NCI-H69 (cell line): ENCODE data around the gene SETD3.

Experiments used
- DNase-seq: peaks from one replicate; lab custom pipeline; 2025; lab: John Stamatoyannopoulos, UW

The SETD3 gene

DNA sequence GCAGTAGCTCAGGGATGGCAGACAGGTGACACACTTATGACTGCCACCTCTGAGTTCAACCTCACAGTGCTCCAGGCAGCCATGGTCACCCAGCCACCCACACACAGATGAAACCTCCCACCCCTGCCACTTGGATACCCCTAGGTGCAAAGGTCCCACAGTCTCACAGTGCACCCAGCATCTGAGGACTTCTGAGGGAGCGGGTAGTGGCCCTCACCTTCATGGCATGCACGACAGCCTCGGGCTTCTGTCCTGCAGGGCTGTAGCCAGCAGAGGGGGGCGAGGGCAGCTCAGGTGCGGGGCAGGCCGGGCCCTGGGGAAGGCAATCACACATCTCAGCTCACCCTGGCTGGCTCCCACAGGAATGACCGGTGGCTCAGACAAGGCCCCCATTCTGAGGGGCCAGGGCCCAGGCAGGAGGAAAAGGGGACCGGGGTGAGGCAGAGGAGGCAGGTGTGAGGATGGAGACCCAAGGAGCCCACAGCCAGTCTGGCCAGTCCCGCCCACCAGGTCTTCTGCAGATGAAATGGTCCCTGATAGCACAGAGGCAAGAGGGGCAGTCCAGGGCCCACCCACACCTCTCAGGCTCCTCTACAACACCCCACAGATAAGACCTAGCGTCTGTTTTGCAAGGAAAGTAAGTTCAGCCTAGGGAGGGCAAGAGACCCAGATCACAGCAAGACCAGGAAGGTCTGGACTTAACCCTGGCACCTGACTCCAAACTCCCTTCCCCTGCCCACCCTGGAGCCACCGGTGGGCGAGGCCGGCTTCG lies 36.4 kb upstream of the SETD3 start:
- DNase-seq, result no peak

DNA sequence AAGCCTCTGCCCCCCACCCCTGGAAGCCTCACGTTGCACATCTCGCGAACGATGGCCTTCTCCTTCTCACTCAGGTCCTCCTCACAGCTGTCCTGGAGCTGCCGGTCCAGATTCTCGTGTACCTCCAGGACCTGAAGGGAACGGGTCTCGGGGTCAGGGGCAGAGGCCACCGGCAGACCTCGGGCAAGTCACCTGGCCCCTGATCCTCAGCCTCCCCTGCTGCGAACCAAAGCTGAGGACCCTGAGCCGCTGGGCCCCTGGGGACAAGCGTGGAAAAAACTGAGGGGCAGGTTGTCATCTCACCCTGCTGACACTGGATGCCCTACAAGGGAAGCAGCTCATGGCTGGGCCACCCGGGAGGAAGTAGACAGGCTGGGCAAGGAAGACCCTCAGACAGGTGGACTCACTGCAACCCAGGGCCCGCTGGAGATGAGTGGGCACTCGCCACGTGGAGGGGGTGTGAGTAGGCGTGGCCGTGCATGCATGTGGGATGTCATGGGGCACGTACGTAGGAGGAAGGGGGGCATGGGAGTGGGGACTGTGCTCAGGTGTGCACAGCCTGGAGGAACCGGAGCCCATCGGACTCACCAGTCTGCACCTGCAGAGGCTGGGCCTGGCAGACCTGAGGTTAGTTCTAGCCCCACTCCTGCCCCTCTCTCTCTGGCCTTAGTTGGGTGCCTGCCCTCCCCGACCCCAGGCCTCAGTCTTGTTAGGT lies 35.7 kb upstream of the SETD3 start:
- DNase-seq, result no peak

GRCh38 chr14:99515301-99516155 lies 34.9 kb upstream of the SETD3 start:
- DNase-seq, result no peak

- DNase-seq, result no peak
Observed at GRCh38 chr14:99514552-99515300, 34.1 kb upstream of the SETD3 start.

DNA sequence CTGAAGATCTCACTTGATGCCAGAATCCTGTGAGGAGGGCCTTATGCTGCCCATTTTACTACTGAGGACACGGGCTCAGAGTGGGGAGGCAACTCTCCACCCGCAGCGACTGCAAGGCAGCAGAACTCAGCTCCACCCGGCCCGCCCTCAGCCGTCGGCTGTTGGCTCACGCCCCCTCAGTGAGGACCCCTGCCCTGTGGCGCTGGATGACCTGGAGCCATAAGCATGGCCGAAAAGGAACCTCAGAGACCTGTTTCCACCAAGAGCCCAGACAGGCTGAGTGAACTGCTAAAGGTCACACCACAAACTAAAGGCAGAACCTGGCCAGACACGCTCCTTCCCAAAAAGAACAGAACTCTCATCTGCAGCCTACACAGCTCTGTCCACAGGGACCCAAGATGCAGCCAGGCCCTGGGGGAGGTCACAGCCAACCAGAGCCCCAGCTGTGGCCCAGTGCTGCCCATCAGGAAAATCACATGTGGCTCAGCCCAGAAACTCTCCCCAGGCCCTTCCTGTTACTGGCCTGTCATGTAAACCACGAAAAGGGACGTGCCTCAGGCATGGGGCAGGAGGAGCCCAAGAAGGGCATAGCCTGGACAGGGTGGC lies 33.4 kb upstream of the SETD3 start:
- DNase-seq, result no peak

GRCh38 chr14:99513183-99513694 lies 32.6 kb upstream of the SETD3 start:
- DNase-seq, result no peak

DNA sequence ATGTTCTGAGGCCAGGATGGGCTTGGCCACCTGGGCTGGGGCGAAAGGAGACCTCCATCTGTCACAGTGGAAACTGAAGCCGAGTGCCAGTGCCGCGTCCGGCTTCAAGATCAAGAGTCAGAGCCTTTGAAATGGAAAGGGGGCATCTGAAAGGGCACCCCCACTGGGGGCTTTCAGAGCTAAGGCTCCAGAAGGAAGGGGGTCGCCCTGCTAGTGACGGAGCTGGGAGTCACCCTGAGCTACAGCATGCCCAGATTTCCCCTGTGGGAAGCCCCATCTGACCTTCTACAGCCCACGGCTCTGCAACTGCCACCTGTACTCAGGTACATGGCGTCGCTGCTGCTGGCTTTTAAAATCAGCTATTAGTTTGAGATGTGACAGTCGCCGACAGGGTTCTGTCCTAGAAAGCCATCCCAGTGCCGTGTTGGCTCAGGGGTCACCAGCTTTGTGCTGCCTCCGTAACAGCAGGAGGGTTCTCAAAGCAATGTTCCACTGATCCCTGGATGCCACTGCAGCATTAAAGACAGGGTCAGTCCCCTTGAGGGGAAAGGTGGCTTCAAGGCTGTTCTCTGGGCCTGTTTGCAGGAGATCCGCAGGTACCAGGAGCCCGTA lies 32.0 kb upstream of the SETD3 start:
- DNase-seq, result no peak

GRCh38 chr14:99512110-99512449 lies 31.4 kb upstream of the SETD3 start:
- no peak for DNase-seq

GRCh38 chr14:99511421-99512109 lies 30.9 kb upstream of the SETD3 start:
- no peak for DNase-seq

DNA sequence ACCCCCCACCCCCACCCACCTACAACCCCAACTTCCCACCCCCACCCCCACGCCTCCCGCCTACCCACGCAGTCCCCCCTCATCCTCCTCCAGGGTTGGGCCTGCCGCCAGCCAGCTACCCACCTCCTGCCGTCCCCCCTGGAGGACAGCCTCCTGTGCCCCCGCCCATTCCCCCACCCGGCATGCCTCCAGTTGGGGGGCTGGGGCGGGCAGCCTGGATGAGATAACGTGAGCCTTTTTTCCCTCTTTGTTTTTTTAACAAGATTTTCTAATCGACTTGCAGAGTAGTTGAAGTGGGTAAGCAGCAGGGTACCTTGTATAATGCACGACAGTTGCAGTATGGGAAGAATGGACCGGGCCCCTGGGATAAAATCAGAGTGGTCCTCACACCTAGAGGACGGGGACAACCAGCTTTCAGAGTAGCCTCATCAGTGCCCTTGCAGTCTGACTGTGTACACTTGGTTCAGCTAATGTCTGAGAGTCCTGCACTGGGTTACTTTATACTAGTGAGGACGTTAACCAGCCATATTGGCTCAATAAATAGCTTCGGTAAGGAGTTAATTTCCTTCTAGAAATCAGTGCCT lies 30.0 kb upstream of the SETD3 start:
- DNase-seq, result no peak

DNA sequence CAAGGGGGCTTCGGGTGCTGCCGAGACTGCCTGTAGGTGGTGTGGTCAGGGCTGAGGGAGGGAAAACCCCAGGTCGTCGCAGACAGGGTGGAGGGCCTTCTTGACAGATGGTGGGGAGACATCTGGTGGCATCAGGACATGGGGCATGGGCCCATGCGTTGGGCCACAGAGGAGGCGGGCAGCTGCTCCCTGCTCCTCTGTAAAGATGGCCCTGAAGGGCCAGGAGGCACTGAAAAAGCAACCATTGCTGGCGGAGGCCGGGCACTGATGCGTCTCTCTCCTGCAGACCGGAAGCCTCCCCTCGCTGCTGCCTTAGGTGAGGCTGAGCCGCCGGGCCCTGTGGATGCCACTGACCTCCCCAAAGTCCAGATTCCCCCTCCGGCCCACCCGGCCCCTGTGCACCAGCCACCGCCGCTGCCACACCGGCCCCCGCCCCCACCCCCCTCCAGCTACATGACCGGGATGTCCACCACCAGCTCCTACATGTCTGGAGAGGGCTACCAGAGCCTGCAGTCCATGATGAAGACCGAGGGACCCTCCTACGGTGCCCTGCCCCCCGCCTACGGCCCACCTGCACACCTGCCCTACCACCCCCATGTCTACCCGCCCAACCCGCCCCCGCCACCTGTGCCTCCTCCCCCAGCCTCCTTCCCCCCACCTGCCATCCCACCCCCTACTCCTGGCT lies 29.4 kb upstream of the SETD3 start:
- no peak for DNase-seq

- DNase-seq, result no peak
Observed at GRCh38 chr14:99508896-99509629, 28.4 kb upstream of the SETD3 start.

- DNase-seq, result no peak
Observed at GRCh38 chr14:99507860-99508640, 27.4 kb upstream of the SETD3 start.

- no peak for DNase-seq
Observed at GRCh38 chr14:99506276-99506675, 25.6 kb upstream of the SETD3 start.

- no peak for DNase-seq
Observed at GRCh38 chr14:99505089-99505488, 24.4 kb upstream of the SETD3 start.

DNA sequence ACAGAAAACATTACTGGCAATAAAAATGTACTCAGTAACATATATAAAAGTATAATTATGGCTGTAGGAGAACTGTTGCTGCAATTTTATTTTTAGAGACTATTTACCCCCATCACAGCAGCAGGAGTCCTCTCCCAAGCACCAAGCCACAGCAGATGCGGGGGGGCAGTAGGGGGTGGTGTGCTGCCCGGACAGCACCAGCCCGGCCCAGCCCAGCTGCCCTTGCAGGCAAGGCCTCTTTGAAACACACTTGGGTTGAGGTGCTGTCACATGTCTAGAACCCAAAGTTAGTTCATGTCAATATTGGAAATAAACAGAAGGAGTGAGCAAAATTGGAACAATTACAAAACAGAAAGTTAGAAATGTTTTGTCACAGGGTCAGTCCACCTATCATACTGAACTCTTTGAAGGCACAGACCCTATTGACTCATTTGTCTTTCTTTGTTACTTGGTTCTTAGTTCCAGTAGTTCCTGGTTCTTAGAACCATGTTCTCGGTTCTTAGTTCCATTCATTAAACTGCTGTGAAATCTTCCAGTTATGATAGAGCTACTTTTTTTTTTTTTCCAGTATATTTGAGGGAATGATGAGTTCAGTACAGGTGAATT lies 23.3 kb upstream of the SETD3 start:
- DNase-seq, result no peak

DNA sequence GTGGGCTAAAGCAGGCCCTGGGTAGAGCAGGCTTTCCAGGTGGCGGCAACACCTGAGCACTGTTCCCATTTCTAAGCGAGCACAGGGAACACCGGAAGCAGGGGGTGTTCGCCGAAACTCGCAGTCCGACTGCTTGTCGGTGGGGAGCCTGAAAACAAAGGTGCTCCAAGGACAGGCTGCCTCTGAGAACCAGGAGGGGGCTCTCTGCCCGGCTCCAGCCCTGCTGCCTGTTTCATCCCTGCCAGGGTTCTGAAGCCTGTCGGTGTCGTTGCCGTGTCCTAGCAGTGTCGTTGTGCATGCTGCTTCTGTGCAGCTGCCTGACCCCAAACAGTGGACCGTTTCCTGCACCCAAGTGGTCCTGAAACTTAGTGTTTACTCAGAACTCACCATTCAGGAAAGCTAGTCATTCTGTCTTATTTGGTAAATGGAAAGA lies 22.3 kb upstream of the SETD3 start:
- DNase-seq, result no peak
